Measurements from ENCODE around the gene LSM4. TPM values are rescaled to one million over a fixed set of nuclear protein-coding genes. Genes with fewer than 3 reads are reported as not detected.

LSM4 gene
- total RNA-seq, 1 donor from 2014 or later: 198 TPM

DNA sequence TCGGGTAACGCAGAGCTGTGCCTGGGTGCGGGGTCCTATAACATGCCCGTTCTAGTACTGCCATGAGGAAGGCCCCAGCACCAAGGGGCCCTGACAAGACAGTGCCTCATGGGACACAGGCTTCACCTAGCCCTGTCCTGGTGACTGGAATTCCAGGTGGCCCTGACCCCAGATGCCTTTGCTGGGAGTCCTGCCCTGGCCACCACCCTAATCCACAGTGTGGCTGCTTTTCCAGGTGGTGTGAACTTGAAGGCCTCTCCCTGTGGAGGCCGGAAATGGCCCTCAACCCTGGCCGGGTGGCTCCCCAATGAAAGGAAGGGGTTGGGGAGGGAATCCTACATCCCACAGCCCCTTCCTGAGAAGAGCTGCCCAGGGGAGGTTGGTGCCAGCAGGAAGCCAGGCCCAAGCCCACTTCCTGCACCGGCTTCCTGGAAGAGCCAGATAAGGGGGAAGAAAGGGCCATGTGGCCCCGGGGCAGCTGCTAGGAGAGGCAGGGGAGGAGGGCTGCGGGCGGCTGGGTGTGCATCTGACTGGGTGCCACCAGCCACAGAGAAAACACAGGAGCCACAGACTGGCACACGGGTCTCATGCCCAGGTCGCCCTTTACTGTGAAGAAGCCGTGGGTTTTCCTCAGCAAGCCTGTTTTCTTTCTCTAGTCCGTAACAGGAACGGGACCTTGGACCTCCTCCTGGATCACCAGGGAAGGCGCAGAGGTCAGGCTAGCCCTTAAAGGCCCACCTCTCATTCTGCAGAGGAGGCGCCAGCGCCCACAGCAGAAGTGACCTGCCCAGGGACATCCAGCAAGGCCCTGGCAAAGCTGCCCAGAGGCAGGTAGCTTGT is 4.7 kb downstream of the LSM4 start:
- H3K36me3 Mint-ChIP-seq (ENCODE audit: low read depth): peaks cover 29% of the 10 kb centered on the region
- H3K4me1 Mint-ChIP-seq (ENCODE audit: low read depth): peaks cover 49% of the 10 kb centered on the region
- H3K9me3 Mint-ChIP-seq: no peaks in the 10 kb centered on the region
- no peak for DNase-seq (ENCODE audit: low spot score)
- peak overlapping the region; percentile 84 for H3K27ac Mint-ChIP-seq
- peak overlapping the region; percentile 77 for H3K4me3 Mint-ChIP-seq
- no peaks in the 10 kb centered on the region for H3K27me3 Mint-ChIP-seq (ENCODE audit: insufficient read depth)
- intact Hi-C loops (cut with micrococcal nuclease): loop anchor here (1.0 kb wide), 1 partner anchor 14 kb away; no protein-coding TSS in a partner anchor

DNA sequence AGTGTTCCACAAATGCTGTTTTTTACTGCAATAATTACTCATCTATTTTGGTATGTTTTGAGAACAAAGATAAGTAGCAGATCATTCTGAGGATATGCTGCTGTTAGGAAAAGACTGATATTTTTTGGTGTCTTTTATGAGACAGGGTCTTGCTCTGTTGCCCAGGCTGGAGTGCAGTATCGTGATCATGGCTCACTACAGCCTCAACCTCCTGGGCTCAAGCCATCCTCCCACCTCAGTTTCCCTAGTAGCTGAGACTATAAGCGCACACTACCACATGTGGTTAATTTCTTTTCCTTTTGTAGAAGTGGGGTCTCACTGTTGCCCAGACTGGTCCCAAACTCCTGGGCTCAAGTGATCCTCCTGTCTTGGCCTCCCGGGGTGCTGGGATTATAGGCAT is 9.5 kb downstream of the LSM4 start:
- H3K9me3 Mint-ChIP-seq: no peaks in the 10 kb centered on the region
- no peak for DNase-seq (ENCODE audit: low spot score)
- H3K4me3 Mint-ChIP-seq: no peak overlapping the region
- peaks cover 14% of the 10 kb centered on the region for H3K36me3 Mint-ChIP-seq (ENCODE audit: low read depth)
- intact Hi-C loops (cut with micrococcal nuclease): no loop called here
- H3K27ac Mint-ChIP-seq: no peak overlapping the region
- H3K4me1 Mint-ChIP-seq (ENCODE audit: low read depth): peaks cover 10% of the 10 kb centered on the region
- H3K27me3 Mint-ChIP-seq (ENCODE audit: insufficient read depth): no peaks in the 10 kb centered on the region

DNA sequence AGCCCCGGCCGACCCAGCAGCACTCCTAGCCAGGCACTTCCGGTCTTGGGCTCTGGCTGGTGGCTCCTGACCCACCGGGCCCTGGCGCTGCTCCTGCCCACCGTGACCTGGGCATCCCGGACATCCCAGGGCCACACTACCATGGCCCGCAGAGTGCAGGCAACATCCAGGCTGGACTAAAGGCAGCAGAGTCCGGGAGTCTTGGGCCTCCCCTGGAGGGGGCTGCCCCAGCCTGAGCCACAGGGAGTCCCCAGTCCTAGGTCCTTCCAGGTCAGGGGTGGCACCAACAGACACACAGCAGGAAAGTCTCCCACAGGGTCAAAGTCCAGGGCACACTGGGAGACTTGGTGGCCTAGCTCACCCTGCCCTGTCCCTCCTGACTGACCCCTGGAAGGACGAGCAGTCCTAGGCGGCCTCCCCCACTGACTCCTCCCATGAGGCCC is 10.8 kb downstream of the LSM4 start:
- H3K27ac Mint-ChIP-seq: no peak overlapping the region
- H3K4me3 Mint-ChIP-seq: no peak overlapping the region
- peaks cover 4% of the 10 kb centered on the region for H3K4me1 Mint-ChIP-seq (ENCODE audit: low read depth)
- no peaks in the 10 kb centered on the region for H3K27me3 Mint-ChIP-seq (ENCODE audit: insufficient read depth)
- intact Hi-C loops (cut with micrococcal nuclease): no loop called here
- DNase-seq (ENCODE audit: low spot score): no peak
- H3K36me3 Mint-ChIP-seq (ENCODE audit: low read depth): peaks cover 16% of the 10 kb centered on the region
- H3K9me3 Mint-ChIP-seq: no peaks in the 10 kb centered on the region

DNA sequence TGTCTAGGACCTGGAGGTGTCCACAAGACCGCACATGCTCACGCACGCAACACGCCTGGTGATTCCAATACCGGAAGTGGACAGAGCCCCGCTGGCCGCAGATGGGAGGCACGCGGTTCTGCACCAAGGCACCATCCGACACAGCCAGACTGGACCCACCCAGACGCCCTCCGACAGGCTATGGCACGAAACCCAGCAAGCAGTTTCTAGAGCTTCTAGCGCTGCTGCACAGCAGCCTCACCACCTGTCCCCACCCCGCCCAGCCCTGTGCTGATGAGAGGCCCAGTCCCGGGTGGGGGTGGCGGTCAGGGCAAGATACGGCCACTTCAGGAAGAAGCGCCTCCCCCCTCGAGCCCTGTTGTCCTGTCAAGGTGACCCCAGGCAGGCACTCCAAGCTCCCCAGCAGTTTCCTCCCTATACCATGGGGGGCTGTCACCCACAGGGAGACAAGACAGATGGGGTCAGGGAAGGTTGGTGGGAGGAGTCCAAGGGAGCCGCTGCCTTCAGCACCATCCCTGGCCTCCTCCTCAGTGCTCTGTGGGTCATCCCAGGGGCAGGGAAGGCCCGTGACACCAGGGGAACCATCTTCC is 11.3 kb downstream of the LSM4 start:
- H3K36me3 Mint-ChIP-seq (ENCODE audit: low read depth): peaks cover 19% of the 10 kb centered on the region
- H3K4me3 Mint-ChIP-seq: no peak overlapping the region
- H3K27ac Mint-ChIP-seq: no peak overlapping the region
- no peaks in the 10 kb centered on the region for H3K27me3 Mint-ChIP-seq (ENCODE audit: insufficient read depth)
- intact Hi-C loops (cut with micrococcal nuclease): no loop called here
- no peak for DNase-seq (ENCODE audit: low spot score)
- no peaks in the 10 kb centered on the region for H3K9me3 Mint-ChIP-seq
- H3K4me1 Mint-ChIP-seq (ENCODE audit: low read depth): peaks cover 9% of the 10 kb centered on the region

DNA sequence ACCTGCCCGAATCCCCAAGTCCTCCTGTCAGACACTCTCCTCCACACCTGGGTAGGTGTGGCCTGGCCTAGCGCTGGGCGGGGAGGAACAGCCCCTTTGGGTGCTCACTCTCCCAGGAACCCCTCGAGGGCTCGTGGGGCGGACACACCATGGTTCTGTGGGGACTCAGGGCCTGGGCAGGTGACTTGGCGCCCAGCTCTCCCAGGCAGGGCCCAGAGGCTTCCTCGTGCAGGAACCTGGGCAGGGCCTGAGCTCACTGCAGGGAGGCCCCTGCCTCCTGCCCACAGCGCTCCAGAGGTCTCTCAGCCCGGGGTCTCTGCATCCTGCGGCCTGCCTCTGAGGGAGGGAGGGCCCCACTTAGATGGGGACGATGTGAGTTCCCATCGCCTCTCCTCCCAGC is 11.9 kb downstream of the LSM4 start:
- no peak overlapping the region for H3K4me3 Mint-ChIP-seq
- H3K36me3 Mint-ChIP-seq (ENCODE audit: low read depth): peaks cover 21% of the 10 kb centered on the region
- no peaks in the 10 kb centered on the region for H3K9me3 Mint-ChIP-seq
- H3K27ac Mint-ChIP-seq: no peak overlapping the region
- no peak for DNase-seq (ENCODE audit: low spot score)
- peaks cover 14% of the 10 kb centered on the region for H3K4me1 Mint-ChIP-seq (ENCODE audit: low read depth)
- no peaks in the 10 kb centered on the region for H3K27me3 Mint-ChIP-seq (ENCODE audit: insufficient read depth)
- intact Hi-C loops (cut with micrococcal nuclease): no loop called here

DNA sequence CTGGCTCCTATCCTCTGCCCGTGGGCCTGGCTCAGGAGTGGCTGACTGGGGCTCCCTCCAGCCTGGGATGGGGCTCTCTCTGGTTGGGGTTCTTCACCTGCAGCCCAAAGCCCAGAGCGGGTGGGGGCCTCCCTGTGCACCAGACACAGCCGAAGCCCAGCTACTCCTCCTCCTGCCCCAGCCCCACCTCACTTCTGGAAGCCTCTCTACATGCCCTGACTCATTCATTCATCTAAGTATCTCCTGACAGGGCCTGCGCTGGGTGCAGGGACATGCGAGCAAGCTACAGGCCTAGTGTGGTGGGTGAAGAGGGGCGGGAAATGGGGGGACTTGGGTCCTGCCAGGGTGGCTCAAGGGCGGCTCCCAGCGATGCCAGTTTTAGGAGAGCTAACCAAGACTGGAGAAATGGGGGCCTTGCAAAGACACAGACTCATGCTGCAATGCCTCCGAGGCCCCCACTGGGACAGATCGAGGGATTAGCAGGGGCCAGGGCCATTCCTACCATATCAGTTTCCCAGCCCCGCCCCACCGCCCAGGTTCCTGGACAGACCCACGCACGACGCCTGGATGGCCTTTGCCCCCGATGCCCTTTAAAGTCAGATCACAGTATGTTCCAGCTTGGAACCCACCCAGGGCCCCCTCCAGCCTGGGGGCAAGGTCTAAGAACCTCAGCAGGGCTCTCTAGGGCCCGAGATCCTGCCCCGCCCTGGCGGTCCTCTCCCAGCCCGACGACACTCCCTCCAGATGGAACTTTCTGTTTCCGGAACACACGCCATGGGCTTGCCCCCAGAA is 12.6 kb downstream of the LSM4 start:
- DNase-seq (ENCODE audit: low spot score): no peak
- H3K4me1 Mint-ChIP-seq (ENCODE audit: low read depth): peaks cover 20% of the 10 kb centered on the region
- H3K27me3 Mint-ChIP-seq (ENCODE audit: insufficient read depth): no peaks in the 10 kb centered on the region
- H3K4me3 Mint-ChIP-seq: no peak overlapping the region
- intact Hi-C loops (cut with micrococcal nuclease): no loop called here
- H3K27ac Mint-ChIP-seq: no peak overlapping the region
- peaks cover 23% of the 10 kb centered on the region for H3K36me3 Mint-ChIP-seq (ENCODE audit: low read depth)
- H3K9me3 Mint-ChIP-seq: no peaks in the 10 kb centered on the region

DNA sequence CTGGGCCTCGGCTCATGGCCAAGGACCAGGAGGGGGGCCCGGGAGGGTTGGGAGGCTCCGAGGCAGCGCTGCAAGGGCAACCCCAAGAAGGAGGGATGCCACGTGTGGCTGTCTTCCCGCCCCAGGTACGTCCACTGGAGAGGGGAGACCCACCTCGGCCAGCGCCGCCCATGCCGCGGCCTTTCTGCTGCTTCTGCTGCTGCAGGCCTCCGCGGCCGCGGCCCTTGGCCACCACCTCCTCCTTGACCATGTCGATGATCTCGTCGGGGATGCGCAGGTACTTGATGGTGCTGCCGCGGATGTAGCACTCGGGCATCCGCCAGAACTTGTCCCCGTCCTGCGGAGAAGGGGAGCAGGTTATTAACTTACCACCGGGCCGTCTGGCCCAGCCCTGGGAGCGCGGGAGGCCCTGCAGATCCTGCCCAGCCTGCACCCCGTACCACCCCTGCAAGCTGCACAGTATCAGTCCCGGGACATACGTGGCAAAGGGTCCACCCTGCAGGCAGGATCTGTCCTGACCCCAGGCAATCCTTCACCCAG is 13.3 kb downstream of the LSM4 start:
- Mint-ChIP-seq H3K36me3 (ENCODE audit: low read depth) (peaks cover 27% of the 10 kb centered on the region), H3K4me1 (ENCODE audit: low read depth) (peaks cover 25% of the 10 kb centered on the region)
- intact Hi-C loops (cut with micrococcal nuclease): no loop called here

DNA sequence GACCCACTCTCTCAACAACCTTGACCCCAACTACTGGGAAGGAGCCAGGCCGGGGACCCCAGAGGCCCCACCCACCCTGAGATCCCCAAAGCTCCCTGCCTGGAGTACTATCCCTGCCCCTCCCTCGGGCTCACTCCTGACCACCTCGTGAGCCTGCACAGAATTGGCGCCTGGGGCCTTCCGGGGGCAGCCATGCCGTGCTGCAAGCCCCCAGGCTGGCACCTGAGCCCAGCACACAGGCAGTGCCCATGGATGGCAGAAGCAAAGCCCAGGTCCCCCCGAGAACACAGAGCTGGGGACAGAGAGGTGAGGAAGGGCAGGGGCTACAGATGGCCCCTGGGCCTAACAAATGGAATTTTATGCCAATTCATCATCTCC is 13.9 kb downstream of the LSM4 start:
- peaks cover 27% of the 10 kb centered on the region for H3K36me3 Mint-ChIP-seq (ENCODE audit: low read depth)
- no peak overlapping the region for H3K4me3 Mint-ChIP-seq
- H3K9me3 Mint-ChIP-seq: no peaks in the 10 kb centered on the region
- peaks cover 31% of the 10 kb centered on the region for H3K4me1 Mint-ChIP-seq (ENCODE audit: low read depth)
- no peak overlapping the region for H3K27ac Mint-ChIP-seq
- no peak for DNase-seq (ENCODE audit: low spot score)
- intact Hi-C loops (cut with micrococcal nuclease): no loop called here
- peaks cover 1% of the 10 kb centered on the region for H3K27me3 Mint-ChIP-seq (ENCODE audit: insufficient read depth)

More for the DNA sequence above, 13.3 kb downstream of the LSM4 start:
- Mint-ChIP-seq H3K4me3 (no peak overlapping the region), H3K27me3 (ENCODE audit: insufficient read depth) (no peaks in the 10 kb centered on the region), H3K27ac (no peak overlapping the region), H3K9me3 (no peaks in the 10 kb centered on the region)
- DNase-seq (ENCODE audit: low spot score): no peak

DNA sequence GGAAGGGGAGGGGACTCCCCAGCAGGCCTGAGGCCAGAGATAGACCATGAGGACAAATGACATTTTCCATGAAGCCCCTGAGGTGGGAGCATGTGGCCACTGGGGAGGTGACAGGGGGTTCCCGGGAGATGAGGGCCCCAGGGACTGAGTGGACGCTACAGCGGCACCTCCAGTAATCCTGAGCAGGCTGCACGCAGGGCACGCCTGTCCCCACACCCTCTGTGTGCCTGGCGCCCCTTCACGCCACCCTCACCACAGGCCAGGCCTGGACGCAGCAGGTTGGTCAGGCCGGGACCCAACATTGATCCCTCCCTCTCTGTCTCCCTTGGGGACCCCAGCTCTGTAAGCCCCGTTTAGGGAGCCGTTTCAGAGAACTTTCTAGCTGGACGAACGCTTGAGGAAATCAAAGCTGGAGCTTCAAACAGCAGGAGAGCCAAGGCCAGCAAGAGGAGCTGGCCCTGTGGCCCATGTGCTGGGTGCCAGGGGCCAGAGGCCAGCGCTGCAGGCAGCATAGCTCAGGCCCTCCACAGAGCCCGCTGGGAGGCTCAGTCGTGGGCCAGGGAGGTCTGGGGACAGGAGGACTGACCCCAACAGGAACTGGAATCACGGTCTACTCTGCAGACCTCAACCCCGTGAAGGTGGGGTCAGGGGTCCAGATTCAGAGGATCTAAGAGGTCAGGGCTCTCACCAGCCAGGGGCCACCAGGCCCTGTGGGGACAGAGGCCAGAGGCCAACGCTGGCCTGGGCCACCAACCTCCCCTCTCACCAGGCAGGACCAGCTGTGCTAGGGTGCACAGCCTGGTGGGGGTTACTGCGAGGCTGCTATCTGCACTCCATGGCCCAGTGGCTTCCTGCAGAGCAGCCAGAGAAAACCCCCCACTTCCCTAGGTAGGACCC is 14.6 kb downstream of the LSM4 start:
- Mint-ChIP-seq H3K36me3 (ENCODE audit: low read depth) (peaks cover 27% of the 10 kb centered on the region), H3K27ac (no peak overlapping the region)

DNA sequence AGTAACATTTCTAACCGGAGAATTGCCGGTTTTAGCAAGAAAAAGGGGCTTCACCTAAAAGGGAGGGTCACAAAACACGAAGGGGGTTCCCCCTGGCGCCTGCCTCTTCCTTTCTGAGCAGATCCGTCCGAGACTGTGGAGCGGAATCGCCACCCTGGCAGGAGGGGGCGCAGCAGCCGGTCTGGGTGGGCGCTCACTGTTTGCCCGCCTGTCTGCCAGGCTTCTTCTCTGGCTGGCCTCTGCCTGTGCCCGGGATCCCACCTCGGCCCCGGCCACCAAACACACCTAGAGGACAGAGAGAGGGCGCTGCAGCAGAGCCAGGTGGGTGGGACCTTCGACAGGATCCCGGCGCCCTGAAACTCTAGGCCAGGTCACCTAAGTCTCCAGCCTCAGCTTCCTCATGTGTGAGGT is 15.6 kb downstream of the LSM4 start:
- H3K27me3 Mint-ChIP-seq (ENCODE audit: insufficient read depth): peaks cover 1% of the 10 kb centered on the region
- DNase-seq (ENCODE audit: low spot score): no peak
- H3K9me3 Mint-ChIP-seq: no peaks in the 10 kb centered on the region
- peaks cover 21% of the 10 kb centered on the region for H3K36me3 Mint-ChIP-seq (ENCODE audit: low read depth)
- peak overlapping the region; percentile 79 for H3K27ac Mint-ChIP-seq
- peak overlapping the region; percentile 92 for H3K4me3 Mint-ChIP-seq
- intact Hi-C loops (cut with micrococcal nuclease): no loop called here
- H3K4me1 Mint-ChIP-seq (ENCODE audit: low read depth): peaks cover 40% of the 10 kb centered on the region

More for the DNA sequence above, 14.6 kb downstream of the LSM4 start:
- no peak overlapping the region for H3K4me3 Mint-ChIP-seq
- no peaks in the 10 kb centered on the region for H3K9me3 Mint-ChIP-seq
- intact Hi-C loops (cut with micrococcal nuclease): no loop called here
- H3K27me3 Mint-ChIP-seq (ENCODE audit: insufficient read depth): peaks cover 1% of the 10 kb centered on the region
- H3K4me1 Mint-ChIP-seq (ENCODE audit: low read depth): peaks cover 38% of the 10 kb centered on the region
- no peak for DNase-seq (ENCODE audit: low spot score)

DNA sequence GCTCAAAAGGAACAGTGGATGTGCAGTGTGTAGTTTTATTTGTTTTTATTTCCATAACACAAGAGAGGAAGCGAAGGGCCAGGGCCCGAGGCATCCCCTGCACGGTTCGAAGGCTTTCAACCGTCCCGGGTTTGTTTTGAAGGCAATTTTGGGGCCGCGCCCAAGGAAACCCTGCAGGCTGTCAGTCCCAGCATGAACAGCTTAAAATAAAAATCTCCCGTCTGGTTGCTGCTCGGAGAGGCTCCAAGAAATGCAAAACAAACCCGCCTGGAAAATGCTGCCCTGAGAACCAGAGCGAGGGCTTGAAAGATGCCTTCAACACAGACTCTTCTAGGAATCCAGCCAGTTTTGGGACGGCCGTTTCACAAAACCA is 16.0 kb downstream of the LSM4 start:
- H3K27ac Mint-ChIP-seq: peak overlapping the region; percentile 79
- H3K4me1 Mint-ChIP-seq (ENCODE audit: low read depth): peaks cover 40% of the 10 kb centered on the region
- no peak for DNase-seq (ENCODE audit: low spot score)
- H3K9me3 Mint-ChIP-seq: no peaks in the 10 kb centered on the region
- peak overlapping the region; percentile 92 for H3K4me3 Mint-ChIP-seq
- intact Hi-C loops (cut with micrococcal nuclease): no loop called here
- peaks cover 21% of the 10 kb centered on the region for H3K36me3 Mint-ChIP-seq (ENCODE audit: low read depth)
- peaks cover 1% of the 10 kb centered on the region for H3K27me3 Mint-ChIP-seq (ENCODE audit: insufficient read depth)

All from activated T-helper 1 cell treated with anti-CD3 and anti-CD28 coated beads, Interleukin-12 subunit alpha, Interleukin-12 subunit beta, Interleukin-2, Interleukin-4 antibody, amounts not matched to agents 30 ng/mL and 10 ng/mL and 1 ng/mL, durations not matched to agents 14 hours and 24 hours and 36 hours (primary cell).